Stimulated activated CD4-positive, alpha-beta T cell treated with anti-CD3 and anti-CD28 coated beads, TNF-alpha, amount 100 ng/mL, for 4 hours (primary cell): Measurements from ENCODE around the gene RPL31.

Experiments
- DNase-seq, 3 experiments: peaks; one replicate each; pipeline ENCODE4 v3.0.0-alpha.2; 2020; ENCODE audit warnings: low read depth in 3 of 3

The RPL31 gene

GRCh38 chr2:101001691-101002561 lies at the start of gene RPL31:
TSS of gene RPL31 (plus strand) at chr2:101002289. CDS start at chr2:101002702, 413 bp downstream.
- peak; percentile 77 to 92 (median 92) for DNase-seq

DNA sequence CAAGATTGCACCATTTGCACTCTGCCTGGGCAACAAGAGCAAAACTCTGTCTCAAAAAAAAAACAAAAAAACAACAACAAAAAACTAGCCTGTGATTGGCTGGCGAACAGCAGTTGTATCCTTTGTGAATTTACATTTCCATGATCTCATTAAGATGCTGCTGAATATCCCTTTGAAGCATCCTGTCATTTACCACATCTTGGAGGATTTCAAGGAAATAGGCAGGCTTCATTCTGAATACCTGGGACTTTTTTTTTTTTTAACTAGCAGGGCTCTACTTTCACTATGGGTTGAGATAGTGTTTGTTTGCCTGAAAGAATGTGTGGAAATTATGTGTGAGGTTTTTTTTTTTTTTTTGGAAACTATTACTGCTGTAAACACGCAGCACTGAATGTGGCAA lies 49.6 kb upstream of the RPL31 start:
- DNase-seq: no peak

DNA sequence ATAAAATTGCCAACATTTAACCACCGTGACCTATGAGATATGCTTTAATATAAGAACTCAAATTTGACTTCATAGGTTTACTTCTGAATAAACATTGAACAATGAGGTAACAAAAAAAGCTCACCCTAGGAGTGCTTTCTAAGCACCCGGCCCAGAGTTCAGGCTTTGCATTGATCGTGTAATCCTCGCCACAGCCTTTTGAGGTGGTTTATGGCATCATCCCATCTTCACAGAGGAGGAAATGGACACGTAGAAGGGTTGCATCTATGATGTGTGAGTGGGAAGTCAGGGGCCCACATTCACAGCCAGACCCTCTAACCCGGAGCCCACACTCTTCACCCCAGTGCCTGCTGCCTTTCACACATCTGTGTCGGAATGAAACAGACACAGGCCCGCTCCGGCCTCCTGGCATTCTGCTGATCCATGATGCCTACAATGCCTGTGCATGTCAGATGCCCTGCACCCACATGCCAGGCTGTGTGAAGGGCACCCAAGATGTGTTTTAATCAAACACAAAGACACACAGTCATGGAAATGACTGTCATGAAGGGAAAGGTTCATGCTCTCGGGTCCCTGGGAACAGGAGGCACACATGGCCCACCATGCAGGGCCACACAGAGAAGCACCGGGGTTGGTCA lies 48.6 kb upstream of the RPL31 start:
- no peak for DNase-seq

DNA sequence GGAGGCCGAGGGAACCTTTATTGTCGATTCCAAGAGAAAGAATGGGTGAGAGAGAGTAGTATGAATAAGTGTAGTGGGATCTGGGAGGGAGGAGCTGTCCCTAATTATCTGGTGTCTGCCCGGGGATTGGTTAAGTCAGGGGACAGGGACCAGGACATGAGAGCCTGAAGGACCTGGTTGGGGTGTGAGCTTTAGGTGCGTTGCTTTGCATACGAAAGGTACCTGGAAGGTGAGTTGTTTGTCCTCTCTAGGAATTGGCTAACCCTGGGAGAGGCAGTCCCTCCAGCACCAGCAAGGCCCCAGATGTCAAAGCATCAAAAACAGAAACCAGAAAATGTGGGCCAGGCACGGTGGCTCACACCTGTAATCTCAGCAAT lies 48.1 kb upstream of the RPL31 start:
- DNase-seq: no peak

GRCh38 chr2:100955226-100955625 lies 46.9 kb upstream of the RPL31 start:
- no peak for DNase-seq

DNA sequence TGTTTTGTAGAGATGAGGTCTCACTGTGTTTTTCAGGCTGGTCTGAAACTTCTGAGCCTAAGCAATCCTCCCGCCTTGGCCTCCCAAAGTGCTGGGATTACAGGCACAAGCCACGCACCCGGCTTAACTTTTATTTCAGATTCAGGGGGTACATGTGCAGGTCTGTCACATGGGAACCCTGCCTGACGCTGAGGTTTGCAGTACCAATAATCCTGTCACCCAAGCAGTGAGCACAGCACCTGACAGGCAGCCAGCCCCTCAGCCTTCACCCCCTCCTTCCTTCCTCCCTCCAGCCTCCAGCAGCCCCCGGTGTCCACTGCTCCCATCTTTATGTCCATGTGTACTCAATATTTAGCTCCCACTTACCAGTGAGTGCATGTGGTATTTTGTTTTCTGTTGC lies 46.0 kb upstream of the RPL31 start:
- no peak for DNase-seq

DNA sequence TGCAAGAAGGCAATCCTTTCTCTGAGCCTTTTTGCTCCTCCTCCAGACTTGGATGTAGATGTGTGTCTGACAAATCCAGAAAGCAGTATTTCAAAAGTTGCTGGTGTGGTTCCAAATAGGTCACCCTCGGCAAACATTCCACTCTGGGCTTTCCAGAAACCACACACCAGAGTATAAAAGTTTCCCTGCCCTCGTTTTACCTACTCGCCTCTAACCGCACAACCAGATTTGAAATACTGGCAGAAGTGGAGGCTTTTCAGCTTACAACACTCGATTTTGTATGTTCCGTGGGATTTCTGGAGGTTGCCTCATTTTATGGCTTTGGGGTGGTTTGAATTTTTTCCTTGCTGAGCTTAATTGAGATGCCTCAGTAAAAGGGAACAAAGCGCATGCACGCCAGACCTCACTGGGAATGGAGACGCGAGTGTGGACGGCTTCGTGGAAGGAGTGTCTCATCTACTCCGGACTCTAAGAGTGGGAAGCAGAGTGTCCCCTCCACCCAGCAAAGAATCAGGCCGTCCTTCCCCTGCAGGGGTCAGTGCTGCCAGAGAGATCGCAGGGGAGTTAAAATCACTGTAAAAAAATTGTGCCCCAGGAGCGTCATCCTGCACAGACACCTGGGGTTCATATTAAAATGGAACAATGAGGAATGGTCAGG lies 44.0 kb upstream of the RPL31 start:
- DNase-seq: no peak

DNA sequence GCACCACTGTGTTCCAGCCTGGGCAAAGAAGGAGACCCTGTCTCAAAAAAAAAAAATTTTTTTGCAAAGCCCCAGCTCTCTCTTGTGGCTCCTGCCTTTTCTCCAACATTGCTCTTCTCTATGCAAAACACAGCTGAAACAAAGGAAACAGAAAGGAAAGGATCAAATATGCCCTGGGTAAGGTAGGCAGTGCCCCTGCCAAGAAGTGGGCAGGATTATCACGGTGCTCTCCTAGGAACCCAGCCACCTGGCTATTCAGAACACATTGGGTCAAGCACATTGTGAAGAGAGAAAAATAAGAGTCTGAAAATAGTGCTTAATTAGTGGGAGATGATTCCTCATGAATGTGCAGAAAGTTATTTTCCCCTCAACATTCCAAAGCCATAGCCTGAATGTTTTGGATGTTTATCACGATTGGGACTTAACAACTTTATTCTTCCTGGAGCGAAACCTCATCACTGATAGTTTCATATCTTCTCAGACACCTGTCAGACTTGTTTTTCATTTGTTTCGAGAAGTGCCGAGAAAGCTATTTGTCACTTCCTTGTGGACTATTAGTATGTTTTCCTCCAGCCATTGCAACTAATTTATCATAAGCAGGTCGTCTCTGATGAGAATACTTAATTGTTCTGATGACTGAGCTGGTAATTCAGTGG lies 42.7 kb upstream of the RPL31 start:
- no peak for DNase-seq

- DNase-seq: no peak
Observed at GRCh38 chr2:100960688-100961087, 41.4 kb upstream of the RPL31 start.

- no peak for DNase-seq
Observed at GRCh38 chr2:100962366-100963025, 39.6 kb upstream of the RPL31 start.

DNA sequence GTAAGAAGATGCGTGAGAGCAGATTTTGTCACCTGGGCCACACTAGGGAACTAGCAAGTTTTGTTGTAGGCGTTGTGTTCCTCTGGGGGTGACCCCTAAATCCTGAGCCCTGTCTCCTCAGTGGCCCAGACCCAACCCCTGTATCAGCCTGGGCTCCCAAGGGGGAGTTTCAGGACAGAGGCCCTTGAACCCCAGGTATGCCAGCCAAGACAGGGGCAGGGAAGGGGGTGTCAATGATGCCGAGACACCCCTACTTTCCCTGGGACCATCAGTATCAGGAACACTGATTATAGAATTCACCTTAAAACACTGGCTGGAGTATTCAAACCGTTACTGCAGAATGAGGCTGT lies 39.1 kb upstream of the RPL31 start:
- DNase-seq: no peak

DNA sequence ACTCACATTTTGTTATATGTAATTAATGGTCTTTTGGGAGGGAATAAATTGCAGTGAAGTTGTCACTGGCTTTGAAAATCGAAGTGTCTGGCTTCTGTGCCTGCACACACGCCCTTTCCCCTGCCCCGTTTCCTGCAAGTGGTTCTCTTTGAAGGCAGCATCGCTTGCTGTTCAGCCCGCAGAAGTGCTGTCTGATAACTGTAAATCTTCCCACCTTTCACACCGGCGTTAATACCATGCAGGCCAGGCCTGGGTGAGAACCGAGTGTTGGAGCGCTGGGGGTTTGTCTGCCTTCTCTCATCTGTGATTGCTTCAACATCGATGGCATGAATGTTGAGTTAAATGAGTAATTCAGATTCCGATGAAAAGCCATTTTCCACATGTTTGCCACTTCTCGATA lies 37.9 kb upstream of the RPL31 start:
- DNase-seq: no peak

GRCh38 chr2:100964681-100965169 lies 37.4 kb upstream of the RPL31 start:
- no peak for DNase-seq

GRCh38 chr2:100965596-100965995 lies 36.5 kb upstream of the RPL31 start:
- DNase-seq: no peak

DNA sequence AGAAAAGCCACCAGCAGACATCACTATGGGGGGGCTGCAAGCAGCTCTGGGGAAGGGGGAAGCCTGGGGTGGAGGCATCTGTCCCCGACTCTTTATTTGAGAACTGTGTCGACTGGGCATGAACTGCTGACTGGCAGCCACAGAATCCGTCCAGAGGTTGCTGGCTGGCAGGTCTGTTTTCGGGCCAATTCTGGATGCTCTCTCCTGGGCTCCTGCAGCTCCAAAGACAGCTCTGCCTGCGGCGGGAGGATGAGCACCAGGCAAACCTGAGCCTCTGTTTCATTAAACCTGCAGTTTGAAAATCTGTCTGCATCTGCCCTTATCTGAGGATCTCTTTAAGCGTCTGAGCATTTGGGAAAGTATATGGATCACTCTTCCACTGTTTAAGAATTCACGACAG lies 34.4 kb upstream of the RPL31 start:
- DNase-seq: no peak

- no peak for DNase-seq
Observed at GRCh38 chr2:100968146-100969145, 33.6 kb upstream of the RPL31 start.

DNA sequence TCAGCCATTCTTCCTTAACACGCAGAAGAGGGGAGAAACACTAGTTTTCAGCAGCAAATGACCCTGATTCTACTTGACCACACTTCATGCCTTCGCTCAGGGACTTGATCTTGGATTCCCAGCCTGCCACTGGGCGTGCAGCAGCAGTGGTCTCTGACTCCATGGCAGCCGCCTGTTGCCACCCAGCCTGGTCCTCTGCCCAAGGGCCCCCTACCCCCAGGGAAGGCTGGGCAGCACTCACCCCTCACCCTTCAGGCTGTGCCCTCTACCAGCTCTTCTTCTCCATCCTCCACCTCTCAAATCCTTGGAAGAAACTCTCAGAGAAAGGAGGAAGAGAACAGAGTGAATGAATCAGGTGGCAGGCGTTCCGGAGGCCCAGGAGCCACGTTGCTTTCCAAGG lies 32.1 kb upstream of the RPL31 start:
- DNase-seq: no peak

GRCh38 chr2:100971221-100971620 lies 30.9 kb upstream of the RPL31 start:
- DNase-seq: no peak

GRCh38 chr2:100972452-100972851 lies 29.6 kb upstream of the RPL31 start:
- DNase-seq: no peak

GRCh38 chr2:100974712-100975520 lies 27.2 kb upstream of the RPL31 start:
- no peak for DNase-seq
